Superior temporal gyrus (tissue), 1 donor: ENCODE data around the gene KIF12.

Experiments used
- DNase-seq: peaks from one replicate; pipeline ENCODE4 v3.0.0-alpha.2; 2016; ENCODE audit errors: extremely low spot score

The KIF12 gene

GRCh38 chr9:114107286-114108001, 8.4 kb upstream of the KIF12 start:
- DNase-seq, result no peak

DNA sequence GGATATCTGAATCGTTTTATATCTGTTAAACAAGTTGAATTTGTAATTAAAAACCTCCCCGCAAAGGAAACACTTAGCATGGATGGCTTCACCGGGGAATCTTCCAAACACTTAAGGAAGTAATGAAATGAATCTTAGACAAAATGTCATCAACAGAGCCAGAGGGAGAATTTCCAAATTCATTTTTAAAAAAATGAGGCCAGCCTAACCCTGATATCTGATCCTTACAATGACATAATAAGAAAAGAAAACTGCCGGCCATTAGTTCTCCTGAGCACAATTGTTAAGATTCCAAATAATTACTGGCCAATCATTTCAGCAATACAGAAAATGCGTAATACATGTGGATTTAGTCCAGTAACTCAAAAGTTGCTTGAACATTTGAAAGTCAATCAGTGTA, 6.1 kb upstream of the KIF12 start:
- no peak for DNase-seq

DNA sequence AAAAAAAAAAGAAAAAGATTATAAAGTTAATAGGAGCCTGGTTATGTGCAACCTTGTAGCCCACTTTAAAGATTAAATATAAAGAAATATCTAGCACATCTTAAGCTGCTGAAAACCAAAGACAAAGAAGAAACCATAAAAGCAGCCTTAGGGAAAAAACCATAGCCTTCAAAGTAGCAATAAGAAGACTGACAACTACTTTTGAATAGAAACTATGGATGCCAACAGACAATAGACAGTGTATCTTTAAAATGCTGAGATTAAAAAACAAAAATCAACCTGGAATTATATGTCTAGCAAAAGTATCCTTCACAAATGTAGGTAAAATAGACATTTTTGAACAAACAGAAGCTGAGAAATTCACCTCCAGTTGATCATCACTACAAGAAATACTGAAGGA, 3.4 kb upstream of the KIF12 start:
- DNase-seq, result no peak

DNA sequence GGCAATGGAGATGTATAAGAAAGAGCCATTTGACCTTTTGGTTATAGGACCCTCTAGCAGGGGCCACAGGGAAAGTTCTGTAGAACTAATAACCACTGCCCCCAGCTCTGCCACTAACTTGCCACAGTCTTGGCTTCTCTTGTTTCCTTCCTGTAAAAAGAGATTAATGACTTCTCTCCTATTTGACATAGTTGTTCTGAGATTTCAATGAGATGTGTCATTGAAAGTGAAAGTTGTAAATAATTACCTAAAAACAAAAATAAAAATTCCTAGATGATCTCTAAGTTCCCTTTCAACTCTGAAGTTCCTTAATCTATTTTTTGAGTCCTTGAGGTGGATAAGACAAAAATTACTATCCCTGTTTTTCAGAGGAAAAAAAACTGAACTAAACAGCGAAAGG, 1.4 kb upstream of the KIF12 start:
- no peak for DNase-seq

GRCh38 chr9:114099669-114100270, 678 bp upstream of the KIF12 start:
- DNase-seq, result no peak

- no peak for DNase-seq
Observed at GRCh38 chr9:114098021-114098935, 814 bp downstream of the KIF12 start.

DNA sequence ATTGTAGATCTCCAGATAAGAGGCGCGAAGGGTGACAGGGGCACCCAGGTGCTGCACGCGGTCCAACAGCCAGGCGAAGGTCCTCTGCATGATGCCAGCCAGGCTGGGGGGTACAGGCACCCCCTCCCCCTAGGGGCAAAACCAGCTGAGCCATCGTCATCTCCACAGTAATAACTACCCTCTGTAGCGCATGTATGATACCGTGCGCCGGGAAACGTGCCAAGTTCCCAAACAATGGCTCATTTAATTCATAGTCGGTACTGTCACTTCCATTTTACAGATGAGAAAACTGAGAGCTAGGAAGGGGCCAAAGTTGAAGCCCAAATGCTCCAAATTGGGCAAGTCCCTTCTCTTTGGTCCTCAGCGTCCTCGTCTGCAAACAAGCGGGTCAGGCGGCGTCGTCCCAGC, 1.5 kb downstream of the KIF12 start:
- DNase-seq, result no peak

- DNase-seq, result no peak
Observed at GRCh38 chr9:114096866-114097612, 2.1 kb downstream of the KIF12 start.

DNA sequence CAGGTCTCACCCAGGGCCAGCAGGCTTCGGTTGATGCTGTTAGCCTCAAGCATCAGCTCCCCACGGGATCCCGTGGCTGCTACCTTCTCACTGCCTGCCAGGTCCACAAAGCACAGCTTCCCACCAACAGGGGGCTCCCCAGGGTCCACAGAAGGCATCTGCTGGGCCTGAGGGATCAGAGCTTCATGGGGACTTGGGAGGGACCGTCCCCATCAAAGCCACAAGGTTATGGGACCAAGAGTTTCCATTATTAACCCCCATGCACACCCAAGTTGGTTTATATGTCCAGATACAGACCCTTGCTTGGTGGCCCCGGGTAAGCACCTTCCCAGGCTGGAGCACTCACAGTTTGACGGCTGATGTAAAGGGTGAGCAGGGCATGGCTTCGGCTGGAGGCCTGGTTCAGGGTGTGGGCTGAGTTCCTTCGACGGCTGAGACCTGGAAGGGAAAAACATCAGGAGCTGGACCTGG, 3.0 kb downstream of the KIF12 start:
- no peak for DNase-seq

DNA sequence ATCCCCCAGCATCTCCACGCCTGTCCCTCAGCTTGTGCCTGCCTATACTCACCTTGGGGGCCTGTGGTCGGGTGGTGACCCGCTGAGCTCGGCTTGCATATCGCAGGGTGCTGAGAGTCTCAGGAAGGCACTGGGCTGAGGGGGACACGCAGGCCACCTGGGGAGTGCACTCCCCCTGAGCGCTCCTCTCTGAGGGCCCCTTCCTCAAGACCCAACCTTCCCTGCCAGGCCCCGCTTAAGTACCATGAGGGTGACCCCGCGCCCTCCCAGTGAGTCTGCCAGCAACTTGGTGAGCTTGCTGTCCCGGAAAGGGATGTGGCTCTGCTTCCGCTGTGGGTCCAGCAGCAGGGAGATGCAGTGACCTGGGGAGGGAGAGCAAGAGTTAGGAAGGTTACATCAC, 4.1 kb downstream of the KIF12 start:
- DNase-seq, result no peak

DNA sequence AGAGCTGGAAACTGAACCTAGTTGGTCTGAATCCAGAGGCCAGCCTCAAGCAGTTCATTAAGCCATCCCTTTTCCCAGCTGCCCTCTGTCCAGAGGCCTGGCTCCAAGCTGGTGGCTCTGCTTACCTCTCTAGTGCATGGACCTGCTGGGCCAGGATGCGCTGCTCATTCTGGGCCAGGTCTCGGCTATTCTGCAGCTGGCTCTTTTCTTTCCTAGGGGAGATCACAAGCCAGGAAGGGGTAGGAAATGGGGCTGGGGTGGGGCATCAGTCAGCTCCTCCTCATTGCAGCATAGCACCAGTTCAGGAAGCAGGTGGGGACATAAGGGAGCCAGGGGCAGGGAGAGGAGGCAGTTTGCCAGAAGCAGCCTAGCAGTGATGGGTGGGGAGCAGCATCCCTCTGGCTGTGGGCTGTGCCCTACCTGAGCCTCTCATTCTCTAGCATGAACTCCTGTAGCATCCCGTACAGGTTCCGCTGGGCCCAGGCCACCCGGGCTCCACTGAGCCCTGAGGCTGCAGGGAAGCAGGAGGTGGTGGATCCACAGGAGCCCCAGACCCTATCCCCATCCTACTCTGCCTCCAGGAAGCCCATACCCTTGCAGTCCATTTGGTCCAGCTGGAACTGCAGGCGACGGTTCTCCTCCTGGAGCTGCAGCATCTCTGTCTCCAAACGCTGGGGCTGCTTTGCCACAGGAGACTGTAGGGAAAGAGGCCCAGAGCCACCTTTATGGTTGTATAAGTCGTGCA, 5.2 kb downstream of the KIF12 start:
- no peak for DNase-seq

- DNase-seq, result no peak
Observed at GRCh38 chr9:114093031-114093471, 6.0 kb downstream of the KIF12 start.

DNA sequence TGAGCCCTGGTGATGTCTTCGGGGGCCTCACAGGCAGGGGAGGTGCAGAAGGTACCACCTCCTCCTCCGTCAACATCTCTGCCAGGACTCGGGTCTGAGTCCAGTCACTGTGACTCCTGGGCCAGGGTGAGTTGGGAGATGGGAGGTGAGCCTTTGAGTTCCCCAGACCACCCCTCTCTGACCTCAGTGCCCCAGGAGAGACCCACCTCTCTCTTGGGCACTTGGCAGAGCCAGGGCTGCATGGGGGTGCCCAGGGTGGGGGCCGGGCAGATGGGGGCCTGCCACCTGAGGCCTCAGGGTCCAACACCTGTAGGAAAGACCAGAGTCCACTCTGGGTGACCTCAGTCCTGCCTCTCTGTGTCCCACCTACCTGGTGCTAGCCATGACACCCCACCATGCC, 6.8 kb downstream of the KIF12 start:
- DNase-seq, result no peak

DNA sequence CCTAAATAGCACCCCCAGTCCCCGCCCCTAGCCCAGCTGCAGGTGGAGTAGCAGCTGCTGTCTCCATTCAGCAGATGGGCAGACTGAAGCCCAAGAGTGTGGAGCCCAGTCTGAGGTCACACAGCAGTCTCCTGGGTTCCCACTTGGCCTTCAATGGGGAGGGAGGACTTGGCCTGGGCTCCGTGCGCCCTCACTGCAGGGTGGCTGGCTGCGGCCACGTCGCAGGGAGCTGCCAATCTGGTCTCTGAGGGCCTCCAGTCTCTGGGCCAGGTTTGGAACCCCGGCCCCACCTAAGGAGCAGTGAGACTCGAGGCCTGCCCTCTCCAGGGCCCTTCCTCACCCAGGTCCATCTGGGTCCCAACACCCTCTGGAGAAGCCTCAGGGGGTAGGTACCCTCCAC, 7.4 kb downstream of the KIF12 start:
- no peak for DNase-seq

DNA sequence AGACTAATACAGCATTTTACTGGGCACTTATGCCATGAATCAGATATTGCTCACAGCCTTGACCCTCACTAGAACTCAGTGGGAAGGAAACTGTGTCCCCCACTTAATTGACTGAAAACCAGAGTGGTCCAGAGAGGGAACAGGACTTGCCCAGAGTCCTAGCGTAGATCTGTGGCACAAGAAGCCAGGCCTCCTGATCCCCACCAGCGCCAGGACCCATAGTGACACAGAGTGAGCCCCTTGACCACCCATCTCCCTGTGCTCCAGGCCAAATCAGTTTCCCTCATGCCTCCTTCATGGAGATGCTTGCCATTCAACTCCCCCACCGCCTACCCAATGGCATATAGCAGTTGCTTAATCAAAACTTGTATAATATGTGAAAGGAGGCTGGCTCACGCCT, 8.3 kb downstream of the KIF12 start:
- DNase-seq, result no peak

DNA sequence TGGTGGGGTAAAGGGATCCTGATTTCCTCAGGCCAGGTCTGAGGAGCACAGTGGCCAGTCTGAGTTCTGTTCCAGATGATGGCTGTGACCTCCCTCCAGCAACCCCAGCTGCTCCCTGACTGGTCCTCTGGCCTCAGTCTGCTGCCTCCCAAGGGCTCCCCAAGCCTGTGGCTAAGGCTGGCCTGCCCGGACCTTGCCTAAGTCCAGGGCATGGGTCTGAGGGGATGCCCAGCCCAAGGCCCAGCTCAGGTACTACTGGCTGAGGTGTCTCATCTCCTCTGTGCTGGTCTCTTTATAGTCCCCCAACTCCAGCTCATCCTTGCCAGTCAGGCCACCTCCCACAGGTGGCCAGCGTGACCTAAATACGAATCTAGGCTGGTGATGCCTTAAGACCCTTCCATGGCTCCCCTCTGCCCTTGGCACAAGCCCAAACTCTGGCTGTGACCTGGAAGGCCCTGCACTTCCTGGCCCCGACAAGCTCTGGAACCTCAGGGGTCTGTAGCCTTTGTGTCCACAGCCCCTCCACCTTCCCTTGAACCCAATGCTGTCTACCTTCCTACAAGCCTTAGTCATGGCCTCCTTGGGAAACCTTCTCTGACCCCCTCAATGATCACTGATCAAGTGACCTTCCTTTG, 9.8 kb downstream of the KIF12 start:
- no peak for DNase-seq

- DNase-seq, result no peak
Observed at GRCh38 chr9:114088571-114089170, 10.4 kb downstream of the KIF12 start.

GRCh38 chr9:114087721-114088120, 11.4 kb downstream of the KIF12 start:
- no peak for DNase-seq

- DNase-seq, result no peak
Observed at GRCh38 chr9:114086607-114087006, 12.5 kb downstream of the KIF12 start.

DNA sequence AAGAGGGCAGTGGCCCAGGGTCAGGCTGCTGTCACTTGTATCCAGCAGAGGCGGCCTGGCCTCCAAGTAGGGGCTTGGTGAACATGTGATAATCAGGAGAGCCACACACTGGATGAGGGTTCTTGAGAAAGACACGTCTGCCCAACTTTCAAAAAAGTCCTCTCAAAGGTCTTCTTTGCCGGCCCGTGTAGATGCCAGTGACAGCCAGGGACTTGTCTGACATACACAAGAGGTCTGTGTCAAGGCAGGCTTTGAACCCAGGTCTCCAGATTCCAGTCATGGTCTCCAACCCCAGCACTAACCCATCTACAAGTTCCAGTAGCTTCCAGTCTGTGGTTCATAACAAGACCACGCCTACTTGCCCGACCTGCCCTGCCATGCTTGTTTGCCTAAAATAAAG, 13.1 kb downstream of the KIF12 start:
- DNase-seq, result no peak
